Cardiac muscle cell (in vitro differentiated cells and primary cell): ENCODE measurements around the gene LSM4. TPM values are rescaled to one million over a fixed set of nuclear protein-coding genes. Genes with fewer than 3 reads are reported as not detected.

Experiments
- DNase-seq, 2 donors: peaks; one replicate each; pipeline versions ENCODE4 v3.0.0 to v3.0.0-alpha.2; 2010 to 2017; ENCODE audit warnings: low read depth in 1 of 2, low spot score in 1 of 2
- H3K27ac ChIP-seq: fragments of 200-600 bp; sonication (generic); 2 replicates; pipeline ENCODE4 v1.5.1; 2016
- H3K27me3 ChIP-seq: fragments of 200-600 bp; sonication (generic); 2 replicates; pipeline ENCODE4 v1.6.0; 2016; ENCODE audit warnings: control low read depth
- H3K36me3 ChIP-seq: fragments of 200-600 bp; sonication (generic); 2 replicates; pipeline ENCODE4 v1.5.1; 2016; ENCODE audit warnings: control low read depth
- H3K4me1 ChIP-seq: fragments of 200-600 bp; sonication (generic); 2 replicates; pipeline ENCODE4 v1.8.1; 2017; ENCODE audit warnings: low read depth, mild to moderate bottlenecking, mixed run types
- H3K4me3 ChIP-seq: fragments of 200-600 bp; sonication (generic); 2 replicates; pipeline ENCODE4 v1.5.1; 2016; ENCODE audit warnings: mild to moderate bottlenecking
- H3K9me3 ChIP-seq: fragments of 200-600 bp; sonication (generic); 2 replicates; pipeline ENCODE4 v1.5.1; 2017; ENCODE audit warnings: low read depth, mild to moderate bottlenecking, control low read depth
- polyA plus RNA-seq: library from polyadenylated mRNA; unstranded; fragments of >200 nt; fragmentation: Nextera tagmentation; extraction: Ambion mirVana; gene quantifications from 2 replicates; pipeline ENCODE4 v1.2.1, GENCODE V29; 2016
- total RNA-seq: library from RNA; depleted of rRNA; stranded (reverse); fragments of >200 nt; gene quantifications from 2 replicates; pipeline ENCODE4 v1.2.3, GENCODE V29; 2016
- TF ChIP-seq, protein P1 (sequence below): IDR thresholded peaks from 2 replicates; pipeline ENCODE4 v1.5.1; 2012; ENCODE audit warnings: low read depth, mild to moderate bottlenecking, low read length

The LSM4 gene
- total and polyA plus RNA-seq, 2 experiments from 2014 or later, result 418 to 493 TPM

DNA sequence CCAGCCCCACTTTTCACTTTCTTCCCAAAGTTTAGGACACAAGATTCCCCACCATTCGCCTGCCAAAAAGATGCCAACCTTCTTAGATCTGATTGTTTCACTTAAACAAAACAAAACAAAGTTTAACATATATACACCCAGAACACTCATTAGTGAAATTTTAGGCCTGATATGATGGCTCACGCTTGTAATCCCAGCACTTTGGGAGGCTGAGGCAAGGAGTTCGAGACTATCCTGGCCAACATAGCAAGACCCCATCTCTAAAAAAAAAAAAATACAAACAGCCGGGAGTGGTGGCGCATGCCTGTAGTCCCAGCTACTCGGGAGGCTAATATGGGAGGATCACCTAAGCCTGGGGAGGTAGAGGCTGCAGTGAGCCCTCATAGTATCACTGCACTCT is 22.4 kb upstream of the LSM4 start:
- Histone ChIP-seq H3K27ac (no peak overlapping the region), H3K27me3 (no peaks in the 10 kb centered on the region), H3K36me3 (no peaks in the 10 kb centered on the region), H3K9me3 (no peaks in the 10 kb centered on the region), H3K4me1 (peaks cover 3% of the 10 kb centered on the region), H3K4me3 (no peak overlapping the region)
- no peak for DNase-seq
- TF ChIP-seq, protein P1, sequence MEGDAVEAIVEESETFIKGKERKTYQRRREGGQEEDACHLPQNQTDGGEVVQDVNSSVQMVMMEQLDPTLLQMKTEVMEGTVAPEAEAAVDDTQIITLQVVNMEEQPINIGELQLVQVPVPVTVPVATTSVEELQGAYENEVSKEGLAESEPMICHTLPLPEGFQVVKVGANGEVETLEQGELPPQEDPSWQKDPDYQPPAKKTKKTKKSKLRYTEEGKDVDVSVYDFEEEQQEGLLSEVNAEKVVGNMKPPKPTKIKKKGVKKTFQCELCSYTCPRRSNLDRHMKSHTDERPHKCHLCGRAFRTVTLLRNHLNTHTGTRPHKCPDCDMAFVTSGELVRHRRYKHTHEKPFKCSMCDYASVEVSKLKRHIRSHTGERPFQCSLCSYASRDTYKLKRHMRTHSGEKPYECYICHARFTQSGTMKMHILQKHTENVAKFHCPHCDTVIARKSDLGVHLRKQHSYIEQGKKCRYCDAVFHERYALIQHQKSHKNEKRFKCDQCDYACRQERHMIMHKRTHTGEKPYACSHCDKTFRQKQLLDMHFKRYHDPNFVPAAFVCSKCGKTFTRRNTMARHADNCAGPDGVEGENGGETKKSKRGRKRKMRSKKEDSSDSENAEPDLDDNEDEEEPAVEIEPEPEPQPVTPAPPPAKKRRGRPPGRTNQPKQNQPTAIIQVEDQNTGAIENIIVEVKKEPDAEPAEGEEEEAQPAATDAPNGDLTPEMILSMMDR, result no peak

DNA sequence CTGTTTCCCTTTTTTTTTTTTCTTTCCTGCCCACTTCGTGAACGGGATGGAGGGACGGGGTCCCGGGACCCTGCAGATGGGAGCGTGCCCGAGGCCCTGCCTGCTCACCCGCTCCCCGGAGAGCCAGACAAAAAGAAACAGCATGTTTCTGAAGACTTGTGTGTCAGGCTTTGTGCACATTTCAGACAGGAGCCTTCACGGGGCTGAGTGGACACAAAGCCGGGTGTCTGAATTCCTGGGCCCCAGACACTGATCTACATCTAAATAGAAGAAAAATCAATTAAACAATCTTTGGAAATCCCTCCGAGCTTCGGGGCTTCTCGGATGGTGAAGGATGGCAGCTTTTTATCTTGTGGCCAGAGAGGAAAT is 21.7 kb upstream of the LSM4 start:
- Histone ChIP-seq H3K27me3 (no peaks in the 10 kb centered on the region), H3K4me3 (no peak overlapping the region), H3K27ac (no peak overlapping the region), H3K4me1 (peaks cover 3% of the 10 kb centered on the region), H3K9me3 (no peaks in the 10 kb centered on the region), H3K36me3 (no peaks in the 10 kb centered on the region)
- DNase-seq, result no peak
- TF ChIP-seq, protein P1, result no peak

DNA sequence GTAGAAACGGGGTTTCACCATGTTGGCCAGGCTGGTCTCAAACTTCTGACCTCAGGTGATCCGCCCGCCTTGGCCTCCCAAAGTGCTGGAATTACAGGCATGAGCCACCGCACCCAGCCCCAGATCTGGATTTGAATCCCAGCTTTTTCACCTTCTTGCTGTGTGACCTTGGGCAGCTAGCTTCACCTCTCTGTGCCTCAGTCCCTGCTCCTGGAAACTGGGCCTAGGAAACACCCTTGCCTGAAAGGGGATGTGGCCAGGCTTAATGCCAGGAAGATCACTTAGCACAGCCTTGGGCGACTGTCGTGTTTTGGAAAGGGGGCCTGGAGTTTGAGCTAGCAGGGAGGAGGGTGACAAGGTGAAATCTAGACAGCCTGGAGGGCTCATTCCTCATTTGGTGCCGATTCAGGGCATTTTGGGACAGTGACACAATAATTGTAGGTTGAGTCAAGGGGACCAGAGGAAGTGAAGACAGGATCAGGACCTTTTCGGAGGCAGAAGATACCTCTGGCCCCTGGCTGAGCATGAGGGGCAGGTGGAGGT is 19.3 kb upstream of the LSM4 start:
- H3K9me3 ChIP-seq, result no peaks in the 10 kb centered on the region
- H3K27ac ChIP-seq, result no peak overlapping the region
- peaks cover 3% of the 10 kb centered on the region for H3K4me1 ChIP-seq
- H3K36me3 ChIP-seq, result no peaks in the 10 kb centered on the region
- TF ChIP-seq, protein P1, result no peak
- H3K4me3 ChIP-seq, result no peak overlapping the region
- no peak for DNase-seq
- H3K27me3 ChIP-seq, result no peaks in the 10 kb centered on the region

DNA sequence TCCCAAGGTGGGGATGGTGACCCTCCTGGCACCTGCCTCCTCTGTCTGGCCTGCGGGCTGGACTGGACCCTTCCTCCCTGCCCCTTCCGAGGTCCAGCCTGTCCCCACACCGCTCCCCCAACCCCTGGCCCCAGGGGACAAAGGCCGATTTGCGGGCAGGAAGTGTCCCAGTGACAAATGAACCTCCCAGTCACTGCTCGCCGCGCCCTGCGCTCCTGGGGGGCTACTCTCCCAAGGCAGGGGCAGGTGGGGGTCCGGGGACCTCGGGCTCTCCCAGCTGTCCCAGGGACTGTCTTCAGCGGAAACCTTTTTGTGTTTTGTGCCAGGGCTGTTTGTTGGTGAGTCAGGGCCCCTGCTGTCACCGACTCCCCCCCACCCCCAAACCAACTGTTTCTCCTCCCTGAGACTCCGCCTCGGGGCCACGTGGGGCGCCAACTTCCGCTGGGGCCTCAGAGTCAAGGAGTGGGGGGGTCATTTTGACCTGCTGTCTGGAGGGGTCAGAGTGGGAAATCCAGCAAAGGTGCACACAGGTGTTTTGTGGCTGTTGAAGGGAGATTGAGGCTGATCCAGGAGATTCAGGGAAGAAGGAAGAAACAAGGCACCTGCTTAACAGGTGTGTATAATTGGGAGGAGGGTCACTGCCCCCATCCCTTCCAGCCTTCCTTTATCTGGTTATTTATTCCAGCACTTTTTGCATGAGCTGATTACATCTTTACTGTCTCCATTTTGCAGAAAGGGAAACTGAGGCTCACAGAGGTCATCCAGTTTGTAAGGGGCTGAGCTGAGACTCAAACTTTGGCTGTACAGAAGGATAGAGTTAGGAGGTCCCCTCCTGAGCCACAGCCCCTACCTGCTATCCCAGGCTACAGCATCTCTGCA is 18.4 kb upstream of the LSM4 start:
- H3K27me3 ChIP-seq, result no peaks in the 10 kb centered on the region
- no peaks in the 10 kb centered on the region for H3K9me3 ChIP-seq
- no peak overlapping the region for H3K27ac ChIP-seq
- no peaks in the 10 kb centered on the region for H3K36me3 ChIP-seq
- peak overlapping the region; percentile 83 for H3K4me3 ChIP-seq
- H3K4me1 ChIP-seq, result peaks cover 3% of the 10 kb centered on the region
- TF ChIP-seq, protein P1, result no peak
- DNase-seq, result peak; percentile 29 to 43

DNA sequence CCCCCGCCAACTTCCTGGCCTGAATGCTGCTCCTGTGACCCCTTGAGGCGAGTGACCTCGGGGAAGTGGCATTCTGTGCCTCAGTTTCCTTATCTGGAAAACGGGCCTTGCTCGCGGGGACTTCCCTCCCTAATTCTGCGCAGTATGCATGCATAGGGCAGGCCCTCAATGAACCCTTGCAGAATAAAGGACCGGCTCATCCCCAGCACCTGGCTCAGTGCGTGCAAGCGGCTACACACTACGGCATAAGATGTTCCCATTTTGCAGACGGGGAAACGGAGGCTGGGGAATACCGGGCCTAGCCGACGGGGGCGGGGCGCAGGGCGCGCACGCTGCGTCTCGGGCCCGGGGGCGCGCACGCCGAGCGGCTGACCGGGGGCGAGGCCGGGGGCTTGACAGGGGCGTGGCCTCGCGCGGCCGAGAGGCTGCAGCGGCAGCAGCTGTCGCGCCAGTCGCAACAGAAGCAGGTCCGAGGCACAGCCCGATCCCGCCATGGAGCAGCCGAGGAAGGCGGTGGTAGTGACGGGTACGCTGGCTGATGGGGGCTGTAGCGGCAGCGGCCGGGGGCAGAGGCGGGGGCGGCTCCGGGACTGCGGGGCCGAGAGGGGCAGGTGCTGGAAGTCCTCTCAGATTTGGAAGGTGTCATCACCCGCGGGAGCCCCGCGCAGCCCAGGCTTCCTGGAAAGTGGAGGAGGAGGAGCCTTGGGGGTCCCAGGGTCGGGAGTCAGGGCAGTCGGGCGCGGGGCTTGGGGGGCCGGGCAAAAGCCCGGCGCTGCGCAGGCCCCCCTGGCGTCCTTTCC is 17.5 kb upstream of the LSM4 start, which contains the start of gene PGPEP1:
PGPEP1 (plus strand) TSS at position 409 of the 800 bp plus-strand sequence; CDS start at position 493, 84 bp downstream.
- TF ChIP-seq, protein P1, result no peak
- Histone ChIP-seq H3K27ac (no peak within 1 kb of the TSS), H3K4me1 (peaks cover 3% of the 10 kb centered on the region), H3K9me3 (no peaks in the 10 kb centered on the region), H3K4me3 (peak within 1 kb of the TSS; percentile 83), H3K27me3 (no peaks in the 10 kb centered on the region), H3K36me3 (no peaks in the 10 kb centered on the region)
- peak; percentile 71 to 77 for DNase-seq
